Measurements from ENCODE around the gene KCNH5.

DNA sequence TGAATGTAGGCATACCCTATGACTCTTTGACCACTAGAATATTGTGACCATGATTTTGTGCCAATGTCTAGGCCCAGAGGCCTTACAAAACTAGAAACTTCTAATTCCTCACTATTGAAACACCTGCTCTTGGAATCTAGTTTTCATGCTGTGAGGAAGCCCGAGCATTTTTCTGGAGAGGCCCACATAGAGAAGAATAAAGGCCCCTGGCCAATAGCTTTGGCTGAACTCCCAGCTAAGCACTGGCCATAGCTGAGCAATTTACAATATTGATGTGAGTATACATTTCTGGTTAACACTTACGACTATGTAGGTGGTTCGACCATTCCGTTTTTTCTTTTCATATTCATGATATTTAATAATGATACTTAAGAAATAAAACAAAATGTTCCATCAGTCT is 190.3 kb downstream of the KCNH5 start:
- TF ChIP-seq GATA2 (IDR thresholded peaks at IDR 0.05; ENCODE audit: low read depth, low read length) (no peak), GATA3 (IDR thresholded peaks at IDR 0.05; ENCODE audit: low read depth, low read length) (no peak)

All from SH-SY5Y (cell line).